ENCODE measurements around the gene MBD1. TPM values are rescaled to one million over a fixed set of nuclear protein-coding genes. Genes with fewer than 3 reads are reported as not detected.
"Not testable (repeated sequence)": the region's sequence is repeated elsewhere in the genome, so short reads cannot be mapped to it uniquely, and the experiment has no call there.

MBD1 gene, protein sequence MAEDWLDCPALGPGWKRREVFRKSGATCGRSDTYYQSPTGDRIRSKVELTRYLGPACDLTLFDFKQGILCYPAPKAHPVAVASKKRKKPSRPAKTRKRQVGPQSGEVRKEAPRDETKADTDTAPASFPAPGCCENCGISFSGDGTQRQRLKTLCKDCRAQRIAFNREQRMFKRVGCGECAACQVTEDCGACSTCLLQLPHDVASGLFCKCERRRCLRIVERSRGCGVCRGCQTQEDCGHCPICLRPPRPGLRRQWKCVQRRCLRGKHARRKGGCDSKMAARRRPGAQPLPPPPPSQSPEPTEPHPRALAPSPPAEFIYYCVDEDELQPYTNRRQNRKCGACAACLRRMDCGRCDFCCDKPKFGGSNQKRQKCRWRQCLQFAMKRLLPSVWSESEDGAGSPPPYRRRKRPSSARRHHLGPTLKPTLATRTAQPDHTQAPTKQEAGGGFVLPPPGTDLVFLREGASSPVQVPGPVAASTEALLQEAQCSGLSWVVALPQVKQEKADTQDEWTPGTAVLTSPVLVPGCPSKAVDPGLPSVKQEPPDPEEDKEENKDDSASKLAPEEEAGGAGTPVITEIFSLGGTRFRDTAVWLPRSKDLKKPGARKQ
- 10 to 100 TPM; 56.1 to 78.9 (median 70.8) TPM for polyA plus RNA-seq (ENCODE audit: insufficient read length in 3 of 3)
- long read RNA-seq, donor 1, partial matches to known transcripts = 0 of 2 reads
- long read RNA-seq, donor 1, other reads (novel, unspliced or antisense) = 0 of 2 reads
- long read RNA-seq, donor 2, partial matches to known transcripts = 0 of 3 reads
- long read RNA-seq, donor 2, other reads (novel, unspliced or antisense) = 0 of 3 reads
- long read RNA-seq, donor 3, full-length matches to known transcripts = 5 of 5 reads
- long read RNA-seq, donor 3, partial matches to known transcripts = 0 of 5 reads
- long read RNA-seq, donor 3, other reads (novel, unspliced or antisense) = 0 of 5 reads
- long read RNA-seq, donor 4, partial matches to known transcripts = 5 of 8 reads
- long read RNA-seq, donor 4, other reads (novel, unspliced or antisense) = 0 of 8 reads
- long read RNA-seq, donor 5 = 0 reads
- long read RNA-seq, donor 6, partial matches to known transcripts = 5 of 8 reads
- long read RNA-seq, donor 6, other reads (novel, unspliced or antisense) = 0 of 8 reads
- long read RNA-seq, donor 7, partial matches to known transcripts = 20 of 22 reads
- long read RNA-seq, donor 7, other reads (novel, unspliced or antisense) = 0 of 22 reads
- long read RNA-seq, donor 8 = 0 reads
- long read RNA-seq, donor 9, full-length matches to known transcripts = 4 of 37 reads
- long read RNA-seq, donor 9, partial matches to known transcripts = 33 of 37 reads
- long read RNA-seq, donor 9, other reads (novel, unspliced or antisense) = 0 of 37 reads
- long read RNA-seq, donor 10, partial matches to known transcripts = 0 of 4 reads
- long read RNA-seq, donor 10, other reads (novel, unspliced or antisense) = 0 of 4 reads
- long read RNA-seq, donor 11, full-length matches to known transcripts = 5 of 5 reads
- long read RNA-seq, donor 11, partial matches to known transcripts = 0 of 5 reads
- long read RNA-seq, donor 11, other reads (novel, unspliced or antisense) = 0 of 5 reads
- long read RNA-seq, donor 12, partial matches to known transcripts = 11 of 11 reads
- long read RNA-seq, donor 12, other reads (novel, unspliced or antisense) = 0 of 11 reads
- long read RNA-seq, donor 13 = 0 reads
- long read RNA-seq, donor 14, partial matches to known transcripts = 0 of 2 reads
- long read RNA-seq, donor 14, other reads (novel, unspliced or antisense) = 0 of 2 reads
- long read RNA-seq, donor 15 = 0 reads
- long read RNA-seq, donor 16, full-length matches to known transcripts = 12 of 23 reads
- long read RNA-seq, donor 16, partial matches to known transcripts = 11 of 23 reads
- long read RNA-seq, donor 16, other reads (novel, unspliced or antisense) = 0 of 23 reads

GRCh38 chr18:50281295-50281971 lies at the start of gene MBD1:
Gene MBD1 (minus strand): TSS chr18:50281523. CDS start chr18:50279992, 1,531 bp downstream.
- peak; percentile 92 to 98 (median 97) for DNase-seq (ENCODE audit: extremely low read depth in 1 of 11, low read depth in 9 of 11, low spot score in 4 of 11)

- no peak for DNase-seq (ENCODE audit: extremely low read depth in 1 of 11, low read depth in 9 of 11, low spot score in 4 of 11)
Observed at GRCh38 chr18:50330176-50330575, 48.9 kb upstream of the MBD1 start.

- DNase-seq (ENCODE audit: extremely low read depth in 1 of 11, low read depth in 9 of 11, low spot score in 4 of 11) = no peak
Observed at GRCh38 chr18:50327983-50328382, 46.7 kb upstream of the MBD1 start.

DNA sequence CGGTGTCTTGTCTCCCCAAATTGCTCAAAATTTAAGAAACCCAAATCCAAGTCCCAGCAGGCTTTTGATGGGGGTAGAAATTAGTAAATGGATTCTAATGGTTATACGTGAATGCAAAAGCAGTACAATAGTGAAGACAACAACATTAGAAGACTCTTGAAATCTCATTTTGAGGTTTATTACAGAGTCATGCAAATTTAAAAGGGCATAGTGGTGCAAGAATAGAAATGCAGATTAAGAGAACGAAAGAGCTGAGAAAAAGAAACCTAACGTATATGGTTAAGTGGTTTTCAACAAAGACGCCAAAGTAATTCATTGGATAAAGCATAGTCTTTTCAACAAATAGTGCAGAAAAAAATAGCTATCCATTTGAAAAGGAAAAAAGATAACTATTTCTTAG lies 39.4 kb upstream of the MBD1 start:
- no peak for DNase-seq (ENCODE audit: extremely low read depth in 1 of 11, low read depth in 9 of 11, low spot score in 4 of 11)

DNA sequence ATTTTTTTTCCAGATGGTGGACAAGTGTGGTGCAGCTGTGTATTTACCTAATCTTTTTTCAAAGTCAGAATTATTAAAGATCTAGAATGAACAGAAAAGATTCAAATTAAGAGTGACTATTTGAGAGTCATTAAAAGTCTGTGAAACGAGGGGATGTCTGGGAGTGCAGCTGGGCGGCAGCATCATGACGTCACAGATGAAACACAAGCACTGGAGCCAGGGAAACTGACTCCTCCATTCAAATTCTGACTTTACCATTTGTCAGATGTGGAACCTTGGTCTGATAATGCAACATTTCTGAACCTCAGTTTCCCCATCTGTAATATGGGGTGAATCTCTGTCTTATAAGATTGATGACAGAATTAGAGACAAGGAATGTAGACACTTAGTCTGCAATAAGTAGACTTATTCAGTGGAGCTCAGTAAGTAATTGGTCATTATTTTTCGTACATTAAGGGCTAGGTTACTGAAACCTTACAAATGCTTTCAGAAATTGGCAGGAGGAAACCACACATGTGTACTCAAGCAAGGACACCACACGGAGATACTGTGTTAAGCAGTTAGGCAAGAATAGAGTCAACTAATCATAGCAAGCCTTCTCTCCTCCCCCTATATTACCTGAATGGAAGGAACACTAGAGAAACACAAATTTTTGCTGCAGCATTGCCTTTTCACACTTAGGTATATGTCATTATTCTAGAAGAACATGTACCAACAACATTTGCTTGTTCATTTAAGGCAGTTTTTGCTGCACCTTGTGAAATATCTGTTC lies 34.0 kb upstream of the MBD1 start:
- no peak for DNase-seq (ENCODE audit: extremely low read depth in 1 of 11, low read depth in 9 of 11, low spot score in 4 of 11)

DNA sequence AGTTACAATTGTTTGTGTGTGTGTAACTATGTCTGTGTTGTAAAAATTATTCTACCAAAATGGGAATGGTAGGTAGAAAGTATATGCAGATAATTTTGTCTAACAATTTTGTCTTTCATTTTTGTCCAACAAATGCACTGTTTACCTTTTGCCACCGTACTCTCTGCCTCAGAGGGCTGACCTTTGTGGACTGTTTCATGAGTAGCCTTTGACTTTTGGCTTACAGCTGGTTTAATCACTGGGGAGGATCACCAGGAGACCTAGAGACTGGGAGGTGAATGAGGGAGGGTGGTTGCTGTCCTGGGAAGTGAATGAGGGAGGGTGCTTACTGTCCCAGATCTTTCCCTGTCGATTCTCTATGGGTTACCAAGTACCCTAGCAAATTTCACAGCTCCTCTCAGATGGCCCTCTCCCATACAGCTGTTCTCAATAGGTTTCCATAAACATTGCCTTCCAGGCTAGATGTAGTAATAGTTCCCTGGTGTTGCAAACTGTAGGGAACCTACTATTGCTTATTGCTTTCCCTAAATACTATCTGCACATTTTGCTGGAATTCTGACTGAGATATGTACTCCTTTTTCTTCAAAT lies 32.6 kb upstream of the MBD1 start:
- DNase-seq (ENCODE audit: extremely low read depth in 1 of 11, low read depth in 9 of 11, low spot score in 4 of 11) = no peak

DNA sequence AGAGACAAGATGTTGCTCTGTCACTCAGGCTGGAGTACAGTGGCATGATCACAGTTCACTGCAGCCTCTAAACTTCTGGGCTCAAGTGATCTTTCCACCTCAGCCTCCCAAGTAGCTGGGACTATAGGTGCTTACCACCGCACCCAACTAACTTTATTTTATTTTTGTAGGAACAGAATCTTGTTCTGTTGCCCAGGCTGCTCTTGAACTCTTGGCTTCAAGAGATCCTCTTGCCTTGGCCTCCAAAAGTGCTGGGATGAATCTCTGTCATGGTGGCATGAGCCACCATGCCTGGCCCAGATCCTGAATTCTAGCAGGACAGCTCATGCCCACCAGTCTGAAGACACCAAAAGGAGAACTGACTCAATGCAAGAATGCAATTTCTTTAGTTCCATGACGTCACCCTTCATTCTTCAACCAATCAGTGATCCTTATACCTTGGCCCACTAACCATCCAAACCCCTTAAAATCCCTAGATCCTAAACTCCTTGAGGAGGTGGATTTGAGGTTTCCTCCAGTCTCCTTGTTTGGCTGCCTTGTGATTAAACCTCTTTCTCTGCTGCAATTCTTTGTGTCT lies 31.8 kb upstream of the MBD1 start:
- DNase-seq (ENCODE audit: extremely low read depth in 1 of 11, low read depth in 9 of 11, low spot score in 4 of 11) = no peak

GRCh38 chr18:50312296-50313030 lies 31.1 kb upstream of the MBD1 start:
- peak in 1 of 11 donors; percentile 35 for DNase-seq (ENCODE audit: extremely low read depth in 1 of 11, low read depth in 9 of 11, low spot score in 4 of 11)

DNA sequence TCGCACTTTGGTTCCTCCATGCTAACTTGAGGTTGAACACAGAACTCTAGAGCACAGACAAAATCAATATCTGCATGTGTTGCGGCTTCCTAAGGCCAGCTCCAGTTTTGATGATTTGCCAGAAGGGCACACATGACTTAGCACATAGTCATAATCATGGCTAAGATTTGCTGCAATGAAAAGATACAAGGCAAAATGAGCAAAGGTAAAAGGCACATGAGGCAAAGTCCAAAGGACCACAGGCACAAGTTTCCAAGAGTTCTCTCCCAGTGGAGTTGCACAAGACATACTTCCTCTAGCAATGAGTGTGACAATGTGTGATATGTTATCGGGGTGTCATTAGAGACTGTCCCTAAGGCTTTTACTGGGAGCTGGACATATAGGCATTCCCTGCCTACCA lies 30.3 kb upstream of the MBD1 start:
- DNase-seq (ENCODE audit: extremely low read depth in 1 of 11, low read depth in 9 of 11, low spot score in 4 of 11) = no peak

- DNase-seq (ENCODE audit: extremely low read depth in 1 of 11, low read depth in 9 of 11, low spot score in 4 of 11) = no peak
Observed at GRCh38 chr18:50310080-50310479, 28.8 kb upstream of the MBD1 start.

- DNase-seq (ENCODE audit: extremely low read depth in 1 of 11, low read depth in 9 of 11, low spot score in 4 of 11) = not testable (repeated sequence)
Observed at GRCh38 chr18:50308851-50309250, 27.5 kb upstream of the MBD1 start.

- peak in 10 of 11 donors; percentile 63 to 91 (median 79) for DNase-seq (ENCODE audit: extremely low read depth in 1 of 11, low read depth in 9 of 11, low spot score in 4 of 11)
Observed at GRCh38 chr18:50307738-50308470, 26.6 kb upstream of the MBD1 start.

DNA sequence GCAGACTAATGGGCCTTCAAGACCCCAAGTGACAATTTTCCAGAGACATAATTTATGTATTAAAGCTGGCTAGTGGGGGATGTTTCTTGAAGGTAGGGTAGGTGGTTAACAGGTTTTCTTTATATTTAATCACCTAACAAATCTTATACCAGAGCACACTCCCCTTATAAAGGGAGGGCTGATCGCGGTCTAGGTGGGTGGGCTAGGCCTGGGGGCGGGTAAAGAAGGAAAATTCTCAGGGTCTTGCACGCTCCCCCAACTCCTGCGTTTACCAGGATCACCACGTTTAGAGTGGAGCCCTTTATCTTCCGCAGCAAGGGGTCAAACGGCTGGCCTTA lies 26.0 kb upstream of the MBD1 start:
- DNase-seq (ENCODE audit: extremely low read depth in 1 of 11, low read depth in 9 of 11, low spot score in 4 of 11) = no peak

- no peak for DNase-seq (ENCODE audit: extremely low read depth in 1 of 11, low read depth in 9 of 11, low spot score in 4 of 11)
Observed at GRCh38 chr18:50306944-50307343, 25.6 kb upstream of the MBD1 start.

- DNase-seq (ENCODE audit: extremely low read depth in 1 of 11, low read depth in 9 of 11, low spot score in 4 of 11) = no peak
Observed at GRCh38 chr18:50301074-50301473, 19.8 kb upstream of the MBD1 start.
